AG04450 (cell line): Measurements from ENCODE around the gene VTA1. TPM values are rescaled to one million over a fixed set of nuclear protein-coding genes. Genes with fewer than 3 reads are reported as not detected.

Experiments
- CTCF ChIA-PET: fragments of 300-600, 350-600 bp; formaldehyde crosslinking; extraction: SDS; loops from one replicate; lab custom pipeline; 2022; ENCODE audit warnings: antibody characterized with exemption, inconsistent platforms; lab: Charles Lee
- POLR2A ChIA-PET: fragments of 350-600 bp; formaldehyde crosslinking; extraction: SDS; loops from one replicate; lab custom pipeline; 2021; ENCODE audit warnings: antibody characterized with exemption, inconsistent platforms; lab: Yijun Ruan, JAX
- DNase-seq: peaks from one replicate; pipeline ENCODE4 v3.0.0-alpha.2; 2011; ENCODE audit warnings: low read depth, low spot score
- H3K27ac ChIP-seq: one replicate; pipeline ENCODE4 v1.5.1; 2012; ENCODE audit warnings: low read depth, low read length, control low read depth
- H3K27me3 ChIP-seq: one replicate; pipeline ENCODE4 v1.6.0; 2012; ENCODE audit warnings: low read length; ENCODE audit not compliant: control insufficient read depth, insufficient read depth
- H3K4me3 ChIP-seq: 2 replicates; pipeline ENCODE4 v1.5.1; 2011; ENCODE audit warnings: mild to moderate bottlenecking, low read depth, low read length, control low read depth
- H3K9me3 ChIP-seq: 2 replicates; pipeline ENCODE4 v1.5.1; 2012; ENCODE audit warnings: low read length; ENCODE audit not compliant: control insufficient read depth, insufficient read depth
- polyA plus RNA-seq: library from polyadenylated mRNA; depleted of rRNA; stranded (reverse); fragments of >200 nt; gene quantifications from 2 replicates; pipeline ENCODE4 v1.2.3, GENCODE V29; 2011
- TF ChIP-seq, protein P1 (sequence below): IDR thresholded peaks from 2 replicates; pipeline ENCODE4 v1.5.1; 2011; ENCODE audit warnings: low read depth, low read length, control low read depth, inconsistent platforms

VTA1 gene
- polyA plus RNA-seq, 1 experiment, result 103 TPM

DNA sequence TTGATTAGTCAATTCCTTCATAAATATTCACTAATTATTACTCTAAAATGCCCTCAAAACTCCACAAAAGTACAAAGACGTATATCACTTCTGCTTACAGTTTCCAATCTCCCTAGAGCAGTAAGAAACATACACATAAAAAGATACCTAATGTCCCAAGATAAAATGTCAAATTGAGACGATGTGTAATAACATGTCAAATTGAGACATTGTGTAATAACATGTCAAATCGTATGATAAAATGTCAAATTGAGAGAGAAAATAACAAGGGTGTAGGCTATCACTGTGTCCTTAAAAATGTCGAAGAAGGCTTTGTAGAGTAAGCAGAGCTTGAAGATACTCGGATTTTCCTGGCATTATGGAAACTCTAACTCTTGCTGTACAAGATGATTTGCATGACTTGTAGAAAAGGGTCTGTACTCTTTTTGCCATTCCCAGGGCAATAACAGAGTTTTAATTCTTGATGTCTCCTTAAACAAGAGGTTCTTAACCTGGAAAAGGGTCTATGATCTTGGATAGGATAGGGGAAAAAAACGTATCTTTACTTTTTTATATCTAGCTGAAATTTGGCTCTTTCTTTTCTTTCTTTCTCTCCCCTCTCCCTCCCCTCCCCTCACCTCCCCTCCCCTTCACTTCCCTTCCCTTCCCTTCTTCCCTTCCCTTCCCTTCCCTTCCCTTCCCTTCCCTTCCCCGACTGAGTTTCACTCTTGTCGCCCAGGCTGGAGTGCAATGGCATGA lies 87.1 kb downstream of the VTA1 start:
- H3K4me3 ChIP-seq, result no peak overlapping the region
- no peaks in the 10 kb centered on the region for H3K9me3 ChIP-seq
- POLR2A ChIA-PET, result no interaction called here
- H3K27me3 ChIP-seq, result no peaks in the 10 kb centered on the region
- DNase-seq, result no peak
- CTCF ChIA-PET, result interaction anchor here (0.7 to 1.0 kb wide), 2 partner anchors 13 to 241 kb away, joined by 4 to 5 read pairs; no protein-coding TSS in a partner anchor
- TF ChIP-seq, protein P1, sequence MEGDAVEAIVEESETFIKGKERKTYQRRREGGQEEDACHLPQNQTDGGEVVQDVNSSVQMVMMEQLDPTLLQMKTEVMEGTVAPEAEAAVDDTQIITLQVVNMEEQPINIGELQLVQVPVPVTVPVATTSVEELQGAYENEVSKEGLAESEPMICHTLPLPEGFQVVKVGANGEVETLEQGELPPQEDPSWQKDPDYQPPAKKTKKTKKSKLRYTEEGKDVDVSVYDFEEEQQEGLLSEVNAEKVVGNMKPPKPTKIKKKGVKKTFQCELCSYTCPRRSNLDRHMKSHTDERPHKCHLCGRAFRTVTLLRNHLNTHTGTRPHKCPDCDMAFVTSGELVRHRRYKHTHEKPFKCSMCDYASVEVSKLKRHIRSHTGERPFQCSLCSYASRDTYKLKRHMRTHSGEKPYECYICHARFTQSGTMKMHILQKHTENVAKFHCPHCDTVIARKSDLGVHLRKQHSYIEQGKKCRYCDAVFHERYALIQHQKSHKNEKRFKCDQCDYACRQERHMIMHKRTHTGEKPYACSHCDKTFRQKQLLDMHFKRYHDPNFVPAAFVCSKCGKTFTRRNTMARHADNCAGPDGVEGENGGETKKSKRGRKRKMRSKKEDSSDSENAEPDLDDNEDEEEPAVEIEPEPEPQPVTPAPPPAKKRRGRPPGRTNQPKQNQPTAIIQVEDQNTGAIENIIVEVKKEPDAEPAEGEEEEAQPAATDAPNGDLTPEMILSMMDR, result no peak
- H3K27ac ChIP-seq, result no peak overlapping the region

DNA sequence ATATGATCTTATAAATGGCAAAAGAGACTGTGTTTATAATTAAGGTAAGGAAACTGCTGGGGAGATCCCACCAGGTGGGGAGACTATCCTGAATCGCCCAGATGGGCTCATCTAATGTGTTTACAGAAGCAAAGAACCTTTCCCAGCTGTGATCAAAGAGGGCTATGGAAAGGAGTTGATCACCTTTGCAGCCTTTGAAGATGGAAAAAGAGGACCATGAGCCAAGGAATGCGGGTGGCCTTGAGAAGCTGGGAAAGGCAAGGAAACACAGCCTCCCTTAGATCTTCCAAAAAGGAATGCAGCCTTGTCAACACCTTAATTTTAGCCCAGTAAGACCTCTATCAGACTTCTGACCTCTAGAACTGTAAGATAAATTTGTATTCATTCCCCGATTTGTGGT lies 88.2 kb downstream of the VTA1 start:
- TF ChIP-seq, protein P1, result no peak
- DNase-seq, result no peak
- ChIA-PET POLR2A (no interaction called here), CTCF (no interaction called here)
- Histone ChIP-seq H3K27me3 (no peaks in the 10 kb centered on the region), H3K27ac (no peak overlapping the region), H3K9me3 (no peaks in the 10 kb centered on the region), H3K4me3 (no peak overlapping the region)

DNA sequence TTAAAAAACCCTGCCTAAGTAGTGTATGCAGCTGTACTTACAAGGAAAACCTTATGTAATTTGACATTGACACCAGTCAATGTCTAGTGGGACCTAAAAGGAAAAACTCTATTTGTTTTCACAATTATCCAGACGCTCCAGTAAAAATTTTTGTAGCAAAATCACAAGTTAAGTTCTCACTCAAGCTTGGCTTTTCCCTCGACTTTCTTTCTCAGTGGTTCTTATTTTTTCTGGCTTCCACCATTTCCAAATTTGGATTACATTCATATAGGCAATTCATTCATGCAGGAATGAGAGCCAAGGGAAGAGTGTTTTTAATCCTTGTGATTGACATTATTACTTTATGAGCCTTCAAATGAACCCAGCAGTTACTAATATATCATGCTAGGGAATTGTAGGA lies 88.7 kb downstream of the VTA1 start:
- Histone ChIP-seq H3K27me3 (no peaks in the 10 kb centered on the region), H3K9me3 (no peaks in the 10 kb centered on the region), H3K27ac (no peak overlapping the region), H3K4me3 (no peak overlapping the region)
- TF ChIP-seq, protein P1, result no peak
- DNase-seq, result no peak
- POLR2A ChIA-PET, result no interaction called here
- CTCF ChIA-PET, result interaction anchor here (0.6 kb wide), 1 partner anchor 183 kb away, joined by 6 read pairs; no protein-coding TSS in a partner anchor

DNA sequence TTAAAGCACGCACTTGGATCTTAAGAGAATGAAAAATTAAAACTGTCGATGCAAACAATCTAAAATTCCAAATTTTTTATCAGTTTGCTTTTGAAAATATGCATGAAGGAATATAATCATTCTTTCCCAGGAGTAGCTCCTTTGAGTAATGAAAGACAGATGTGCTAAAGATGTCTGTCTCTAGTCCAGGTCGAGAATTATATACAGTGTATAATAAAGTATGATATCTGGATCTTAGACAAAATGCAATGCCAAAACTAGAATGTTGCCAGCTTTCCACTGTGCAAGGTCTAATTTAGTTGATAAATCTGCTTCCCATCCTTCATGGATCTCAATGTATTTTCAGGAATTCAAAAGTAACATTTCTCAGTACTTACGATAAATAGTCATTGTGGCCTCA lies 89.6 kb downstream of the VTA1 start:
- DNase-seq, result no peak
- POLR2A ChIA-PET, result no interaction called here
- TF ChIP-seq, protein P1, result no peak
- Histone ChIP-seq H3K9me3 (no peaks in the 10 kb centered on the region), H3K27me3 (no peaks in the 10 kb centered on the region), H3K27ac (no peak overlapping the region), H3K4me3 (no peak overlapping the region)
- CTCF ChIA-PET, result no interaction called here

DNA sequence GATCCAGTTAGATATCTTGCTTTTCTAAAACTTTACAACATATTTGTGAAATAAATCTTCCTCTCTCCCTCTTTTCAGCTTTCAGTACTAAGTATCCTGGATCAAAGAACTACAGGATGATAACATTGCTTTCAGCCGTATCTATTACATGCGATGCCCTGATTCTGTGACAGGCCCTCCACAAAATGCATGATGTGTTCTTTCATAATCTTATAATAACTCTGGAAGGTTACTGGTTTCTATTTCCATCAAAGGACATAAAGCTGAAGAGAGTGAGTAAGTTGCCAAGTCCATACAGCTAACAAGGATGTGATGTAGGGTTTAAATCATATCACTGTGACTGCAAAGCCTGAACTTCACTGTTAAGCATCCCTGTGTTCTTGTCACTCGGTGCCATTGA lies 91.8 kb downstream of the VTA1 start:
- Histone ChIP-seq H3K9me3 (no peaks in the 10 kb centered on the region), H3K27me3 (no peaks in the 10 kb centered on the region), H3K27ac (no peak overlapping the region), H3K4me3 (no peak overlapping the region)
- TF ChIP-seq, protein P1, result no peak
- POLR2A ChIA-PET, result no interaction called here
- DNase-seq, result no peak
- CTCF ChIA-PET, result interaction anchor here (1.0 kb wide), 1 partner anchor 31 kb away, joined by 3 read pairs; no protein-coding TSS in a partner anchor
